GM18909 (cell line): ENCODE measurements around the gene CBX4.
"Not testable (repeated sequence)": the region's sequence is repeated elsewhere in the genome, so short reads cannot be mapped to it uniquely, and the experiment has no call there.

ENCODE experiments used
- ATAC-seq: cut with Tn5 transposase; IDR thresholded peaks from one replicate; pipeline ENCODE4 v1.9.1; 2021; ENCODE audit warnings: mild to moderate bottlenecking; ENCODE audit not compliant: unreplicated experiment, poor library complexity

CBX4 gene

DNA sequence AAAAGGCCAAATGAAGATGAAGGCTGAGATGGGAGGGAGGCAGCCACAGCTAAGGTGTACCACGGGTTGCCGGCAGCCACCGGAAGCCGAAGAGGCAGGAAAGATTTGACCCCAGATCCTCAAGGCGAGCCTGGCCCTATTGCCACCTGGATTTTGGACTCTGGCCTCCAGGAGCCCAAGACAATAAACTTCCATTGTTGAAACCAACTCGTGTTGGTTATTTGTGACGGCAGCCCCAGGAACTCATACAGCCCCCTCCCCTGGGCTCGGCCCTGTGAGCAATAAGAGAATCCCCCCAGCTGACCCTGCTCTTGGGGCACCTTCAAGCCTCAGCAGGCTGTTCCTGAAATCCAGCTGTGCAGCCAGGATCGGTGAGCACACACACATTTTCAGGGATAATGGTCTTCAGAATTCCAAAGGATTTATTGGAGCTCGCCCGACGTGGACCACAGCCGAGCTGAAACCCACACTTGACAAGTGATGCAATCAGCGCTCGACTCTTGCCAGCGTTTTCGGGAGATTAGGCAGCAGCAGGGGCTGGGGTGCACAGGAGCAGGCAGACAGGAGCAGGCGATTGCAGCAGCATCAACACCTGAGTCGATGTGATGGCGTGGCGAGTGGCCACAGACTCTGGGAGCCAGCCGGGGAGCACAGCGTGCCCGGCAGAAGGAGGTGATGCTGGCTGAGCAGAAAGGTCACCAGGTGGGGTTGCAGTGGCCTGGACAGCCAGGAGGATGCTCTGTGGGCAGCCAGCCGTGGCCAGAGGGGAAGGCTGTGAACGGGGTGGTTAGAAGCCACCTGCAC lies 22.4 kb upstream of the CBX4 start:
- ATAC-seq, result no peak

DNA sequence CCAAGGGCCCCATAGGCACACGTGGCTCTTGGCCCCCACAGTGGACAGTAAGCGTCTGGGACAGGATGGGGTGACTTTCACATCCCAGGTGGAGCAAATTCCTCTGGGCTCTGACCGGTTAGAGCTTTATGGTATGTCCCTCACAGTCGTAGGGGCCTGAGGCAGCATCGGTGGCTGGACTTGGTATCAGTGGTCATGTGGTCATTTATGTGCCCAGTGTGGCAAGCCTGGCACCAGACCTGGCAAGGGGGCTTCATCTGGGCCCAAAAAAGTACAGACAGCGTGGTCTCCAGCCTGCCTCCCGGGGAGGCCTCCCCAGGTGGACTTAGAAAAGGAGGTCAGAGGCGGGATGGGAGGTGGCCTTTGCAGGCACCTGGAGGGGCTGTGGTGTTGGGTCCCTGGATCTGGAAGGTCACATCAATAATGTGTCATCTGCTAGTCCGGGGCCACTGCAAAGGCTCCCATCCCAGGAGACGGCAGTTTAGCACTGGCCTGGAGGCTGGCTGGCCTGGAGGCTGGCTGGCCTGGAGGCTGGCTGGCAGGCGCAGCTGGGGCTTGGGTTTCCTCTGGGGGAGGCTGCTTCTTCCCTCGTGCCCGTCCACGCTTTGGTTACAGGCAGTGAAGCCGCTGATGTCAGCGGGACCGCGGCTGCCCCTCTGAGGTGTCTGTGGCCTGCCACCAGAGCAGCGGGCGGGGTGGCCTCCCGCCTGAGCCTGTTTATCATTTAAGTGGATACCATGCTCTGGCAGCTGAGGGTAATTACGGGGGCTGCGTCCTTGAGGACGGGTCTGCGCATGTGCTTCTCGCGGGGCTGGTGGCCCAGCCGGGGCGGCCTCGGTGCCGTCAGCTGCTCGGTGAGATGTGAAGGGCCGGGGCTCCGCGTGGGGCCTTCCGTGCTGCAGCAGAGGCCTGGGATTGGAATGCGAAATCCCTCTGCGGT lies 20.7 kb upstream of the CBX4 start:
- no peak for ATAC-seq

DNA sequence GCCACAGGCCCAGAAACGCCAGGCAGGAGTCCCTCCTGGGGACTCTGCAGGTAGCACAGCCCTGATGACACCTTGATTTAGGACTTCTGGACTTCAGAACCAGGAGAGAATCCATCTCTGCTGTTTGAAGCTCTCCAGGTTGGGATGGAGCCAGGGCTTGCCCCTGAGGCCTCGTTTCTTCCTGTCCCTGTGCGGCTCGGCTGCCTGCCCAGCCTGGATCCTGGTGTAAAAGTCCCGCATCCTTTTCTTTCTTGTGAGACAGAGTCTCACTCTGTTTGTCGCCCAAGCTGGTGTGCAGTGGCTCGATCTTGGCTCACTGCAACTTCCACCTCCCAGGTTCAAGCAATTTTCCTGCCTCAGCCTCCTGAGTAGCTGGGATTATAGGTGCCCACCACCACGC lies 17.9 kb upstream of the CBX4 start:
- no peak for ATAC-seq

DNA sequence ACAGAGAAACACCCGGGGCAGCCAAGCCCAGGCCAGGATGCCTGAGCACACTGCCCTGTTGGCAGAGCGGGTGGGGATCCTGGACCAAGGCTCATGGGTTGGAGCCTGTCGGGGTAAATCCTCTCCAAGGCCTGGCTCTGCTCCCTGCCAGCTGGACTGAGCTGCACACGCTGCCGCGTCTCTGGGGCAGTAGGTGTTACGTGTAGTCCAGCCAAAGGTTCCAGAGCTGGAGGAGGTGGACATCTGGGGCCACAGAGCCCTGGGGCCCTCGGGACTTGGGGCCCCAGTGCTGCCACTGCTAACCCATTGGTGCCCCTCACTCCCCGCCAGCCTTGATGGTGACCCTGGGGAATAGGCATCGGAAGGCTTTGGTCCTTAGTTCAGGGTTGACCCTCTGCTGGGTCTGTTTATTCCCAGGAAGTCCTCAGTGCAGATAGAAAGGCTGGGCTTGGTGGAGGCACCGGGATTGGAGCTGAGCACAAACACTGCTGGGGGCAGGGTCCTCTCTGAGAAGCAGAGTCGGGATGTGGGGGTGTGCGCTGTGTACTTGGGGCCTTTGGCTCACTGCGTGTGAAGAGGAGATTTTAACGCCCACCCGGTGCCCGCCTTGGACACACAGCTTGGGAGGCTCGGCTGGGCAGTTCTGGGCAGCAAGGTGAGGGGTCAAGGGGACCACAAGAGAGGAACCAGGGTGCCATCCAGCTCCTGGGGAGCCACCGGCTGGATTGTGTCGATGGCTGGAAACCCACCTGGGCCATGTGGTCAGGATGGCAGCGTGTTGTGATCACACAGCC lies 16.3 kb upstream of the CBX4 start:
- ATAC-seq, result no peak

DNA sequence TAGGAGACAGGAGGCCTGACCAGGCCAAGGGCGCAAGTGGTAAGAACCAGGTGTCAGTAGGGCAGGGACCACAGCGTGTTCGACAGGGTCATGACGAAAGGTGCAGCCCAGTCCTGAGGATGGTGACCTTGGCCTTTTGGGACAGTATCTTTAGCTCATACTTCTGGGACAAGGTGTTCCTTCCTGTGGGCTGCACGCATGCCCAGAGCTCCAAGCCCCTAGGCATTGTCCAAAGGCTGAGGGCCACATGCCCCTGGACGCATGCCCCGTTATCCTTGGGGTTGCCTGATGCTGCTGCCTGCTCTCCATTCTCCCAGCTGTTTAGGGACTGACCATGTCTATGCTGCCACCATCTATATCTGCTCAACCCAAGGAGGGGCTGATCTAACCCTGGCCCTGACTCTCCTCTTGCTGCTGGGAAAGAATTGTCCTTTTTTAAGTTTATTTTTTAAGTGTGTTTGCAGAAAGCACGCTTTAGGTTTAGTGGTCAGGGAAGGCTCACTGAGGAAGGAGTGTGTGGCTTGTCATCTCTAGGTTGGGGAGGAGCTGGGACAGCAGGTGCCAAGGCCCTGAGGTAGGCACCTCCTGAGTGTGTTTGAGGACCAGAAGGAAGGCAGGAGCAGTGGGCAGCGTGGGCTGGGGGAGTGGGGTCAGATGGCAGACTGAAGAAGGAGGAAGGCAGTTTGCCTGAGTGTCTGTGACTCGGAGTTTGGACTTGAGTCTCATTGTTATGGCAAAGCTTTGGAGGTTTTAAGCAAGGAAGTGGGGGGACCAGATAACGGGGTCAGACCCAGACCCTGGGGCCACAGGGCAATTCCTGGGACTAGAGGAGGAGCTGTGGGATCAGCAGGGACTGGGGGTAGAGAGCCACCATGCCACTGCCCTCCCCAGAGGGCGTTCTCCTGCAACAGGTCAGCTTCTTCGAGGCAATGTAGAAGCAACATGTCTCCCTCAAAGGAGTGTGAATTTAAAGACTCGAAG lies 15.1 kb upstream of the CBX4 start:
- ATAC-seq, result no peak

DNA sequence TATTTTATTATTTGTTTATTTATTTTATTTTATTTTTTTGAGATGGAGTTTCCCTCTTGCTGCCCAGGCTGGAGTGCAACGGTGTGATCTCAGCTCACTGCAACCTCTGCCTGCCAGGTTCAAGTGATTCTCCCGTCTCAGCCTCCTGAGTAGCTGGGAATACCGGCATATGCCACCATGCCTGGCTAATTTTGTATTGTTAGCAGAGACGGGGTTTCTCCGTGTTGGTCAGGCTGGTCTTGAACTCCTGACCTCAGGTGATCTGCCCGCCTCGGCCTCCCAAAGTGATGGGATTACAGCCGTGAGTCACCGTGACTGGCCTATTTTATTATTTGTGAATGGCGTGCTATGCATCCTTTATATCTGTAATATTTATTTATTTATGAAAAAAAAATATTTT lies 13.9 kb upstream of the CBX4 start:
- not testable (repeated sequence) for ATAC-seq

DNA sequence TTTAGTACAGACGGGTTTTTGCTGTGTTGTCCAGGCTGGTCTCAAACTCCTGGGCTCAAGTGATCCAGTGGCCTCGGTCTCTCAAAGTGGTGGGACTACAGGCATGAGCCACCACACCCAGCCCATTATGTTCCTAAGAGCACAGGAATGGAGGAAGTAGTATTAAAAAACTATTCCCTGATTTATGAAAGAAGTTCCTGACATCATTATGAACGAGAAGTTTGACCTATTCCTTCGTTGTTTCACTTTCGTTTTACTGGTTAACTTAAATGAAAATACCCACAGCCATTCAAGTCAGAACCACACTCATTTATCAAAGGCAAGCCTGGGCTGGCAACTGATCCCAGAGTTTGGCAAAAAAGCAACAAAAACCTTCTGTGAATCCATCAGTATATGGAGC lies 13.5 kb upstream of the CBX4 start:
- no peak for ATAC-seq

DNA sequence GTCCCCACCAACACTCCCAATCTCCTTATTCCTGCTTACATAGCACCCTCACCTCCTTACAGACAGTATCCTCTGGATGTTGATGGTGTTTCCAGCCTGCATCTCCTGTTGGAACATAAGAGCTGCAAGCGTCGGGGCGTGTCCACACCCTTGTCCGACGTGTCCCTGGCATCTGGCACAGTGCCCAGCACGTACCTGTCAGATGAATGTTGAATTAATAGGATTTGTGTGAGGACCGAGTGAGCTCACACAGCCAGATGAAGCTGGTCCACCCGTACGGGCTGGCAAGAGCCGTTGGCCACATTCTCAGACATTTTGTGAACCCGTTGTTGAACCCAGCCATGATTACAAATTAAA lies 12.2 kb upstream of the CBX4 start:
- no peak for ATAC-seq

DNA sequence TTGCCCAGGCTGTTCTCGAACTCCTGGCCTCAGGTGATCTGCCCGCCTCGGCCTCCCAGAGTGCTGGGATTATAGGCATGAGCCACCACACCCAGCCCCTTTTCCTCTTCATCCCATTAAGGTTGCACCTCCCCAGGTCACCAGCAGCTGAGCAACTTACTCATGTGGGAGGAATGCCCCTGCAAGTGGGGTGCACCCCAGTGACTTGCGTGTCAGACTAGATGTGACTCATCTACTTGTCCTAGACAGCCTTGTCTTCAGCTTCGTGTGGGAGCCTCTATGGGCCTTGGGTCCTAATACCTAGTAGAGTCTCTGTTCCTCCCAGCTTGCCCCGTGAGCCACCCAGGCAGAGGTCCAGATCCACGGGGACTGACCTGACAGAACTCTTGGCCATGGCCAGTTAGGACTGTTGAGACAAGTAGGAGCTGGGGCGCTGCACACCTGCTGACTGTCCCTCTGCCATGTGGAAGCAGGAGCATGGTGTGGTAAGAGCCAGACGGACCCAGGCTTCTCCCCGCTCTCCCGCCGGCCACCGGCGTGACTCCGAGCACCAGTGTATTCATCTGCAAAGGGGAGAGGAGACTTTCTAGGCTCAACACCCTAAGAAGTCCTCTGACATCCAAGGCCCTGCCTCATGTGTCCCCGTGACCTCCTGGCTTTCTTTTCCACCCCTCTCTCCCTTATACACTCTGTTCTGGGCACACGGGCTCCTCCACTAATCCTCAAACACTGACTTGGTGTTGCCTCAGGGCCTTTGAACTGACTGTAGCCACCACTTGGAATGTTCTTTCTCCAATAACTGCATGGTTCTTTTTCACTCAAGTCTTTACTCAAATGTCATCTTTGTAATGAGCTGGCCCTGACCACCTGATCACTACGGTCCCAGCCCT lies 11.6 kb upstream of the CBX4 start:
- no peak for ATAC-seq

DNA sequence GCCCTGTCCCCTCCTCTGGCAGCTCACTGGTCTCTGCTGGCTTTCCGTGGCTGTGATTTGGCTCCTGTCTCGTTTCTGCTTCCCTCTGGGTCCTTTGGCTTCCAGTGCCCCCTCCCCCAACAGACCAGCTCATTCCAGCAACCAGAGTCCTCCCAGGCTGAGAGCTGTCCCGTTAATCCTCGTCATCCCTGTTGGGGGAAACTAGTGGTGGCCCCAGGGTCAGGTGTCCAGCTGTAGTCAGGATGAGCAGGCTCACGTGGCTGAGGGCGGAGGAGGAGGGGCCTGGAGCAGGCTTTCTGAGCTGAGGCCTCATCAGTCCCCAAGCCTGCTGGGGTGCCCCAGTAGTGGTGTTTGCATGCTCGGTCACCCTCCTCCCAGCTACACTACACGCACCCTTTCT lies 10.7 kb upstream of the CBX4 start:
- ATAC-seq, result no peak

DNA sequence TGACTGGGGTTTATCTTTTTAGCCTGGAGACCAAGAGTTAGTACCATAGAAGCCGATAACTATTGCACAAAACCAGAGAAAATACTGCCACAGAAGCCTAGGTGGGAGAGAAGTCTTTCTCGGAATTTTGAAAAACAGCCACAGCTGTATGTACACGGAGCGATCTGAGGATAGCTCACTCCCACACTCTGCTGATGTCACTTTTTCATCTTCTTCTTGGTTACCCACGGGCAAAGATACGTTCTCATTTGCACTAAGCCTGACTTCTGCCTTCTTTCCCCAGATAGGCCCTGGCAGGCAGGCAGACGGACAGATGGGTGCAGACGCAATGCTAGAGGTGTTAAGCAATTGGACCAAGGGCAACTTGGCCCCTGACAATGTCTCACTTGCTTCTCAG lies 9.1 kb upstream of the CBX4 start:
- ATAC-seq, result no peak

DNA sequence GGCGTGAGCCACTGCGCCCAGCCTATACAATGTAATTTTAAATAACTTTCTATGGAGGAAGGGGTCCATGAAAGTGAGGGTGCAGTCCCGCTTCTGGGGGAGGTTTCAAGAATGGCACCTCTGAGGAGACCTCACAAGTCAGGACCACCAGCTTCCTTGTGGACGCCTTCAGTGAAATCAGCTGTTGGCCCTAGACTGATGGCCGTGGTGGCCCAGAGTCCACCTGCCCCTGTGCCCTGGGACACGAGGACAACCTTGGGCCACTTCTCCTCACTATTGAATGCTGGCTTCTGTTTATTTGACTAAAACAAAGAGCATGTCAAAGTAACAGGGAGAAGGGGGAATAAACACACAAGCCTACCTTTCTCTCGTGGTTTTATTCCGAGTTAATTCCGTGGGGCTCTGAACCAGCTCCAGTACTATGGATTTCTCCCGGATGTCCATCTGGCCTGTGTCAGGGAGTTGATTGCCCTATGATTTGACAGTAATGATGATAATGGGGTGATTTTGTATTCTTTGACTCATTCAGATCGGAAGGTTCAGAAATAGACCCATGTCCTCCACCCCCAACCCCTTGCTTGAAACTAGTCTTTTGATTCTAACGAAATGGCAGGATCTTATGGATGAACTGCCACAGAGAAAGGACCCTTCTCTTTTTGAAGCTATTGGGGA lies 8.6 kb upstream of the CBX4 start:
- ATAC-seq, result no peak

DNA sequence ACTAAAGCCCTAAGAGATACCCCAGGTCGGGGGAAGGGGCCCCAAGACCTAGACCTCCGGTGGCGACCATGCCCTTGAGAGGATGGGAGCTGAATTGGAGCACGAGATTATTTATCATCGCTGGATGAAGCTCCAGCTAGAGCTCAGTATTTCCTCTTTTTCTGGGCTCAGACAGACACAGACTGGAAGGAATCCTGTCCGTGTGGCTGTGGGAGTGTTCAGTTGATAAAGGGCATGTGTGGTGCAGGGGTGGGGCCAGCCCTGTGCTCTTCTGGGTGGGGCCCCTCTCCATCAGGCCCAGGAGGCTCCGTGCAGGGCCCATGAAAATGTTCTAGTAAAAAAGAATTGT lies 6.3 kb upstream of the CBX4 start:
- no peak for ATAC-seq

DNA sequence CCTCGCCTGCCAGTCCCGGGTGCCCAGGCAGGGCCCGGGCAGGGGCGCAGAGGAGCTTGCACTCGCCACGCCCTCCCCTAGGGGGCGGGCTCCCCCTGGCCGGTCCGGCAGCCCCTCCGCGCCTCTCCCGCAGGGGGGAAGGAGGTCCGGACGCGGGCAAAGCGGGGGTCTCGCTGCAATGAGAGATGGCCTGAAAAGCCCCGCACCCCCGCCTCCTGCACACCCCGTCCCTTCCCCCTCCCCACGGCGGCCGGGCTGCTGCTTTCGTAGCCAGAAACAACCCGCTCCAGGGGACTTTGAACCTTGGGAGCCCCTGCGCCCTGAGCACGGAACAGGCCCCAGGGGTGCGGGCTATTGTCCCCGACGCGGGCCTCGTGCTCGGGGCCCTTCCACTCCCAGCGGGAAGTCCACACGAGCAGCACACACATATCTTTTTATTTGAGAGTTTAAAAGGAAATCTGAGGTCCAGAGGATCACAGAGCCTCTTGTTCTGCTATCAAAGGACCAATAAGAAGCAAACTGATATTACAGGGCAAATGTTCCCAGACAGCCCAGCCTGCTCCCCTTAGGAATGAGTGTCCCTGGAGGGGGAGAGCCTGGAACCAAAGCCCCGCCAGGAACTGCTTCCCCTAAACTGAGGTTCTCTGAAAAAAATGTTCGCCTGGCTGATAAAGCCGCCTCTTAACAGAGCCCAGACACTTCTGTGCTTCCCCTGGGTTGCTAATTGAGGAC lies 5.8 kb upstream of the CBX4 start:
- ATAC-seq, result no peak

DNA sequence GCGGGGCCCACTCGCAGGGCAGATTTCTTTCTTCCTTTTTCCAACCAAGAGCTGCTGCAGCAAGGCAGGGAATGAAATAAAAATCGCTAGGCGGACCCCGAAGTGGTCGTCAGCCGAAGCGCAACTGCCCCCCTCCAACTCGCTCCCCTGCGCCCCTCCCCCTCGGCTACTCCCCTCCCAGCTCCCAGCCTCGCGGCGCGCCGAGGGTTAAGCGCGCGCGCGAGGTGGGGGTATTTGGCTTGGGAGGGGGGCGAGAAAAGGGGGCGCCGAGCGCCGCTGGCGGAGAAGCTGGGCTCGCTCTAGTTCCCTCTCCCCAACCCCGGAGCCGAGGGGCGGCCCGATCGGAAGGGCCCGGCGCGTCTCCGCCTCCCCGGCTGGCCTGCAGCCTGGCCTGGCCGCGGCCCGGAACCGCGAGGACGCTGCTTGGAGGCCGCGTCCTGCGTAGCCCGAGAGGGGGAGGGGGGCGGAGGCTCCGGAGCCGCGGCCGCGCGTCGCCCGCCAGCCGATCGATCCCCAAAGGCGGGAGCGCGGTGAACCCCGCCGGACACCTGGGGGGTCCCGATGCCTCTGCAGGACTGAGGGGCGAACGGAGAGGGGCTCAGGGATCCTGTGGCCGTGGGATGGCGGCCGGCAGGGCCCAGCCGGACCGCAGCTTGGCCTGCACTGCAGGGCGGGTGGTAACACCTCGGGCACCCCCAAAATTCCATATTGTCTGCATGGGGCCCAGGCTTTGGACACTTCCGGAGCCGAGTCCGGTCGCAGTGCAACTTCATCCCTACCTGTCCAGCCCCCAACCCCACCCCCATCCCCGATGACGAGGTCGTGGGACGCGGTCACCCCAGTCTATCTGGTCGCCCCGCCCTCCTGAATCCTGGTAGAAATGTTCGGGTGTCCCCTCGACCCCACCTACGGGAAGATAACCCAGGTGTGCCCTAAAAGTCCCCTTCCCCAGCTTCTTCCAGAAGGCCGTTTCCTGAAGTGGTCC lies 4.9 kb upstream of the CBX4 start:
- ATAC-seq, result no peak

DNA sequence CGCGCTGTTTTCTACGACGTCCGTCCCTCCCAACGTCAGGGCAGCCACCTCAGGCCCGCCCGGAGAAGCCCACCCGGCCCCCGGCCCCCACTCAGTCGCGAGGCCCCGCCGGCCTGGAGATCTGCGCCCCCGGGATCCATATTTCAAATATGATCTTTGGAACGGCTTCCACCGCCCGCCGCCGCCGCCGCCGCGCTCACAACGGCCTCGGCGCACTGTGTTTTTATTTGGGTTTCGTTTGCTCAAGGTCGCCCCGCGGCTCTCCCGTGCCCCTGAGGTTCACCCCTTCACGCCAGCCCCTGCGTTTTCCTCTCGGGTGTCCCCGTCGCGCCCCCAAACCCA lies 4.2 kb upstream of the CBX4 start:
- ATAC-seq, result no peak
